K562 (cell line): ENCODE measurements around the gene PRAC2. TPM values are rescaled to one million over a fixed set of nuclear protein-coding genes. Genes with fewer than 3 reads are reported as not detected.

Experiments
- ATAC-seq: fragments of 200-7000 bp; cut with Tn5 transposase; 3 replicates; pipeline ENCODE4 v1.9.1; 2020; ENCODE audit warnings: moderate library complexity
- BruUV-seq: library from RNA; stranded (reverse); fragments of 400-500 nt; replicated peaks from 2 replicates; lab custom pipeline; 2021; lab: Mats Ljungman, UMichigan
- CTCF ChIA-PET: fragments of 300-600 bp; formaldehyde crosslinking; extraction: SDS; loops from one replicate; lab custom pipeline; 2021; ENCODE audit warnings: low intra/inter-chr PET ratio; lab: Yijun Ruan, JAX
- POLR2A ChIA-PET: fragments of 300-600, 350-650 bp; sonication (Branson Sonifier 250); formaldehyde crosslinking; extraction: SDS; loops from one replicate; lab custom pipeline; 2021; ENCODE audit warnings: antibody characterized with exemption, inconsistent platforms; lab: Yijun Ruan, JAX
- DNase-seq, 4 experiments: peaks; one replicate each; pipeline versions ENCODE4 v3.0.0 to v3.0.0-alpha.2; 2011 to 2018; ENCODE audit warnings: low spot score in 3 of 4, mixed read lengths in 3 of 4; ENCODE audit errors: extremely low read depth in 1 of 4
- FAIRE-seq: peaks from 2 replicates; lab custom pipeline; 2011; peaks lifted over from hg19 to GRCh38; lab: Jason Lieb, UNC
- H2AFZ ChIP-seq: 2 replicates; pipeline ENCODE4 v1.6.0; 2011; ENCODE audit warnings: low read depth, low read length, control low read depth, inconsistent platforms
- H3K27ac ChIP-seq: fragments of 200-600 bp; 3 replicates; pipeline ENCODE4 v1.8.0; 2011; ENCODE audit warnings: low read depth, mild to moderate bottlenecking, control low read depth, inconsistent platforms, low read length, moderate library complexity, mixed read lengths; ENCODE audit errors: extremely low read depth
- H3K27me3 ChIP-seq, 2 experiments: fragments of 300-600 bp in 1 of 2; 2 replicates in 1 of 2; 3 replicates in 1 of 2; pipeline versions ENCODE4 v1.6.0 to v1.8.0; 2011; ENCODE audit warnings: inconsistent platforms in 2 of 2, low read length in 2 of 2, mild to moderate bottlenecking in 1 of 2, mixed read lengths in 1 of 2, moderate library complexity in 1 of 2; ENCODE audit not compliant: control insufficient read depth in 2 of 2, insufficient read depth in 2 of 2
- H3K36me3 ChIP-seq: fragments of 300-600 bp; 3 replicates; pipeline ENCODE4 v1.8.0; 2011; ENCODE audit warnings: mild to moderate bottlenecking, low read length, inconsistent platforms; ENCODE audit not compliant: control insufficient read depth, insufficient read depth
- H3K4me1 ChIP-seq, 2 experiments: fragments of 200-600 bp in 1 of 2; replicated peaks in 1 of 2; 2 replicates in 1 of 2; 3 replicates in 1 of 2; pipeline versions ENCODE4 v1.5.1 to v1.8.0; 2011; ENCODE audit warnings: inconsistent platforms in 2 of 2, low read length in 2 of 2, mild to moderate bottlenecking in 1 of 2, mixed read lengths in 1 of 2, moderate library complexity in 1 of 2; ENCODE audit not compliant: control insufficient read depth in 2 of 2, insufficient read depth in 2 of 2
- H3K4me2 ChIP-seq: 2 replicates; pipeline ENCODE4 v1.6.1; 2011; ENCODE audit warnings: low read length, control low read depth, inconsistent platforms, mixed read lengths; ENCODE audit not compliant: insufficient read depth
- H3K4me3 ChIP-seq: fragments of 200-600 bp; sonication (generic), shearing (Covaris generic); 2 replicates; pipeline ENCODE4 v1.5.1; 2016; ENCODE audit warnings: control low read depth, inconsistent platforms
- H3K79me2 ChIP-seq: fragments of 200-600 bp; 3 replicates; pipeline ENCODE4 v1.8.0; 2011; ENCODE audit warnings: low read length, inconsistent platforms; ENCODE audit not compliant: control insufficient read depth, insufficient read depth
- H3K9ac ChIP-seq, 2 experiments: 2 replicates each; pipeline versions ENCODE4 v1.6.0 to v1.6.1; 2011; ENCODE audit warnings: low read depth in 2 of 2, low read length in 2 of 2, control low read depth in 1 of 2, inconsistent platforms in 1 of 2, mild to moderate bottlenecking in 1 of 2, mixed read lengths in 1 of 2; ENCODE audit not compliant: insufficient read depth in 1 of 2
- H3K9me1 ChIP-seq: one replicate; pipeline ENCODE4 v1.6.0; 2011; ENCODE audit warnings: inconsistent platforms, mild to moderate bottlenecking, low read length, moderate library complexity; ENCODE audit not compliant: control insufficient read depth, insufficient read depth
- H3K9me3 ChIP-seq: replicated peaks from 2 replicates; pipeline ENCODE4 v1.5.1; 2011; ENCODE audit warnings: low read depth, low read length, inconsistent platforms; ENCODE audit not compliant: control insufficient read depth, insufficient read depth
- H4K20me1 ChIP-seq: replicated peaks from 2 replicates; pipeline ENCODE4 v1.6.1; 2011; ENCODE audit warnings: low read length, inconsistent platforms, mixed read lengths; ENCODE audit not compliant: control insufficient read depth, insufficient read depth
- ARID1B ChIP-seq: fragments of 450-650 bp; IDR thresholded peaks from 2 replicates; pipeline ENCODE4 v1.6.1; 2016; ENCODE audit warnings: antibody characterized with exemption, mild to moderate bottlenecking, inconsistent platforms
- CBX8 ChIP-seq: fragments of 200-600 bp; sonication (generic); IDR thresholded peaks from 2 replicates; pipeline ENCODE4 v1.6.1; 2012; ENCODE audit warnings: borderline replicate concordance, mixed run types, low read depth, mild to moderate bottlenecking, moderate library complexity, mixed read lengths, low read length, control low read depth, inconsistent platforms; ENCODE audit not compliant: poor library complexity, severe bottlenecking; ENCODE audit errors: extremely low read depth
- HDAC2 ChIP-seq: fragments of 450-650 bp; IDR thresholded peaks from 2 replicates; pipeline ENCODE4 v1.6.1; 2016; ENCODE audit warnings: mild to moderate bottlenecking
- WGBS: fragments of 100-300 bp; shearing (Covaris generic); methylation state at CpG from one replicate; pipeline ENCODE4 v1.1.6; 2016; ENCODE audit warnings: low coverage, mixed read lengths; ENCODE audit not compliant: insufficient coverage; ENCODE audit errors: missing lambda C conversion rate; 5-methylcytosine and 5-hydroxymethylcytosine counted together
- in situ Hi-C: fragments of 300-500 bp; cut with MboI; formaldehyde crosslinking; loops from 4 replicates; pipeline ENCODE4 v1.15.0; 2018; ENCODE audit warnings: inconsistent platforms, mixed read lengths
- intact Hi-C: fragments of 100-400 bp; cut with micrococcal nuclease; formaldehyde crosslinking; loops from 2 replicates; pipeline ENCODE4 v1.14.2; 2022
- polyA plus RNA-seq, 8 experiments: library from polyadenylated mRNA; depleted of rRNA in 4 of 8; stranded (reverse) in 5 of 8; unstranded in 3 of 8; fragments of >200 nt; fragmentation: Nextera tagmentation in 2 of 8; fragmentation: Illumina TruSeq in 1 of 8; extraction: Ambion mirVana in 2 of 8; extraction: Trizol in 1 of 8; gene quantifications; 2 replicates each; pipeline versions ENCODE4 v1.2.1 to v1.2.3, GENCODE V29; 2011 to 2014; ENCODE audit warnings: inconsistent platforms in 1 of 8, missing spikeins in 1 of 8
- total RNA-seq, 7 experiments: library from RNA; depleted of rRNA in 6 of 7; stranded (reverse); fragments of >200 nt in 6 of 7; fragmentation: Illumina TruSeq in 2 of 7; extraction: Trizol in 2 of 7; gene quantifications; 2 replicates each; pipeline versions ENCODE4 v1.2.1 to v1.2.3, GENCODE V29; 2011 to 2021; ENCODE audit warnings: low replicate concordance in 1 of 7
- TF ChIP-seq, protein P1 (sequence below): sonication (generic); formaldehyde crosslinking; IDR thresholded peaks from 2 replicates; pipeline ENCODE4 v1.8.0; 2022; ENCODE audit warnings: mild to moderate bottlenecking, missing genetic modification reagents

Gene PRAC2
- total and polyA plus RNA-seq, 9 of the 15 experiments (the other 6 are each of a cell fraction or from before 2014, with no cell fraction given), result not detected

DNA sequence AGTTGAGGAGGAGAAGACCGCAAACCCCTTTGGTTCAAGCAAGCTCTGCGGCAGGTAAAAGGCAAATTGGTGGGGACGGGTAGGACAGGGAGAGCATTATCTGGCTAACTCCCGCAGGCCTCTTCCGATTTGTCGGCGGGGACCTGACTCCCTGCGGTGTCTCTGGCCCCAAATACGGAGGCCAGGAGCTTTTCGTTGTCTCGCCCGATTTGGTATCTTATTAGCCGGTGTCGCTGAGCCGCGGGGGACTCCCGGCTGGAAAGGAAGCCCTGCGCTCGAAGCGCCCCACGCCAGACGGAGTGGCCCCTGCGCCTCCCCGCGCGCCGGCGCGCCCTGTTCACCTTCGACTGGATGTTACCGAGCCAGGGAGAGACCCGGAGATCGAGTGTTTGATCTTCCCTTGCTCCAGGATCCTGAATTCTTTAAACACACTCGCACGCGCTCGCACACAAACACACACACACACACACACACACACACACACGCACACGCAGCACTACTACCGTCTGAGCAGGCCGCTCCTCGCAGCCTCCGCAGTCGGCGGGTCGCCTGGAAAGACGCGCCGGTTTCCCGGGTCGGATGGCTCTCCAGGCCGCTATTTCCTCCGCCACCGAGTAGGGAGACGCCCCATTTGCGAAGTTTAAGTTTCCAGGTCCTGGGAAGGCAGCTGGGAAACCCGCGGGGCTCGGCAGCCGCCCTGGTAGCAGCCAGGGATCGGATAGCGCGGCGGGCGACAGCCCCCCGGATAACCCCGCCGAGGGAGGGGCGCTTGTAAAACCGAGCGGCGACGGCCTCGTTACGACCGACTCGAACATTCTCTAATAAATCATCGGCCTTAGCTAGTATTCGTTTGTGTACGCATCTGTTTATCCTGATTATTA, 4.0 kb upstream of the PRAC2 start:
- intact Hi-C loops (no loop called here), in situ Hi-C loops (no loop called here)
- no peak overlapping the region for H3K4me2 ChIP-seq
- DNase-seq (no peak), ATAC-seq (no peak), FAIRE-seq (no peak)
- no peak for TF ChIP-seq ARID1B
- TF ChIP-seq, protein P1, sequence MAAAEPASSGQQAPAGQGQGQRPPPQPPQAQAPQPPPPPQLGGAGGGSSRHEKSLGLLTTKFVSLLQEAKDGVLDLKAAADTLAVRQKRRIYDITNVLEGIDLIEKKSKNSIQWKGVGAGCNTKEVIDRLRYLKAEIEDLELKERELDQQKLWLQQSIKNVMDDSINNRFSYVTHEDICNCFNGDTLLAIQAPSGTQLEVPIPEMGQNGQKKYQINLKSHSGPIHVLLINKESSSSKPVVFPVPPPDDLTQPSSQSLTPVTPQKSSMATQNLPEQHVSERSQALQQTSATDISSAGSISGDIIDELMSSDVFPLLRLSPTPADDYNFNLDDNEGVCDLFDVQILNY (CRISPR knock-in tag), result no peak
- peak; percentile 34 for TF ChIP-seq CBX8
- TF ChIP-seq HDAC2, result no peak
- no peak overlapping the region for H3K9ac ChIP-seq
- WGBS, result 50% methylated on average over 60 of the region's 80 CpGs
- peaks cover 0 to 16% of the 10 kb centered on the region in 2 experiments; a peak in 2 of 5 replicates for H3K4me1 ChIP-seq
- POLR2A ChIA-PET, result interaction anchor here (0.7 to 1.3 kb wide), 2 partner anchors 14 to 17 kb away, joined by 3 read pairs; no protein-coding TSS in a partner anchor
- H3K4me3 ChIP-seq, result no peak overlapping the region
- no TSS peak for BruUV-seq
- H3K27me3 ChIP-seq, result peaks cover 46 to 48% of the 10 kb centered on the region in 2 experiments
- CTCF ChIA-PET, result no interaction called here
- no peak overlapping the region for H3K27ac ChIP-seq
- no peaks in the 10 kb centered on the region for H3K36me3 ChIP-seq
- no peak overlapping the region for H2AFZ ChIP-seq
- H3K9me1 ChIP-seq, result no peaks in the 10 kb centered on the region
- no peaks in the 10 kb centered on the region for H3K79me2 ChIP-seq
- peaks cover 3% of the 10 kb centered on the region; the same call in 1 of the 2 replicates for H4K20me1 ChIP-seq
- H3K9me3 ChIP-seq, result no peaks in the 10 kb centered on the region
